Stimulated activated CD4-positive, alpha-beta T cell treated with anti-CD3 and anti-CD28 coated beads, Interleukin-12 subunit alpha, Interleukin-12 subunit beta, amount 100 ng/mL, for 48 hours (primary cell): Measurements from ENCODE around the gene PLEKHH2.
A peak's percentile ranks its signal among the peaks of the same experiment; 100 is the strongest.

Experiments
- DNase-seq, 3 donors: peaks; one replicate each; pipeline ENCODE4 v3.0.0-alpha.2; 2020; ENCODE audit warnings: low read depth in 2 of 3, low spot score in 1 of 3

The PLEKHH2 gene

GRCh38 chr2:43758739-43759138 is 121.7 kb downstream of the PLEKHH2 start:
- no peak for DNase-seq

- no peak for DNase-seq
These were observed 122.1 kb downstream of the PLEKHH2 start for GRCh38 chr2:43759195-43759594.

- DNase-seq, result no peak
These were observed 125.2 kb downstream of the PLEKHH2 start for GRCh38 chr2:43762286-43762685.

GRCh38 chr2:43763091-43763490 is 126.0 kb downstream of the PLEKHH2 start:
- no peak for DNase-seq

GRCh38 chr2:43764086-43764705 is 127.1 kb downstream of the PLEKHH2 start:
- DNase-seq, result no peak

GRCh38 chr2:43766006-43766405 is 128.9 kb downstream of the PLEKHH2 start:
- DNase-seq, result no peak

GRCh38 chr2:43773876-43774613 is 137.0 kb downstream of the PLEKHH2 start, which contains the start of gene DYNC2LI1:
Gene DYNC2LI1 (plus strand): TSS chr2:43774039. CDS start chr2:43774139, 100 bp downstream.
- peak; percentile 73 to 85 (median 80) for DNase-seq

- DNase-seq, result no peak
These were observed 137.6 kb downstream of the PLEKHH2 start for GRCh38 chr2:43774617-43775016.

- DNase-seq, result no peak
These were observed 139.3 kb downstream of the PLEKHH2 start for GRCh38 chr2:43776324-43776723.

- no peak for DNase-seq
These were observed 140.4 kb downstream of the PLEKHH2 start for GRCh38 chr2:43777306-43777926.

- DNase-seq, result no peak
These were observed 141.2 kb downstream of the PLEKHH2 start for GRCh38 chr2:43778233-43778632.

- no peak for DNase-seq
These were observed 150.8 kb downstream of the PLEKHH2 start for GRCh38 chr2:43787895-43788294.

- DNase-seq, result no peak
These were observed 151.6 kb downstream of the PLEKHH2 start for GRCh38 chr2:43788646-43789045.

GRCh38 chr2:43790147-43790546 is 153.1 kb downstream of the PLEKHH2 start:
- DNase-seq, result no peak

GRCh38 chr2:43791035-43791765 is 154.1 kb downstream of the PLEKHH2 start:
- no peak for DNase-seq

- no peak for DNase-seq
These were observed 155.6 kb downstream of the PLEKHH2 start for GRCh38 chr2:43792653-43793052.

GRCh38 chr2:43794956-43795355 is 157.9 kb downstream of the PLEKHH2 start:
- DNase-seq, result no peak

- DNase-seq, result no peak
These were observed 159.1 kb downstream of the PLEKHH2 start for GRCh38 chr2:43796206-43796605.

GRCh38 chr2:43798300-43798699 is 161.2 kb downstream of the PLEKHH2 start:
- no peak for DNase-seq

- DNase-seq, result no peak
These were observed 163.8 kb downstream of the PLEKHH2 start for GRCh38 chr2:43800894-43801293.

- DNase-seq, result no peak
These were observed 165.1 kb downstream of the PLEKHH2 start for GRCh38 chr2:43802135-43802534.

- no peak for DNase-seq
These were observed 166.1 kb downstream of the PLEKHH2 start for GRCh38 chr2:43803113-43803512.
